Muscle of leg (tissue), 11 donors: ENCODE data around the gene FGF18. TPM values are rescaled to one million over a fixed set of nuclear protein-coding genes. Genes with fewer than 3 reads are reported as not detected.
"Not testable (repeated sequence)": the region's sequence is repeated elsewhere in the genome, so short reads cannot be mapped to it uniquely, and the experiment has no call there.

Experiments used
- DNase-seq: peaks from one replicate; pipeline ENCODE4 v3.0.0; 2013
- H3K27ac ChIP-seq: one replicate; pipeline ENCODE4 v1.5.1; 2013; ENCODE audit warnings: mild to moderate bottlenecking, low read length, control low read depth
- H3K27me3 ChIP-seq: one replicate; pipeline ENCODE4 v1.6.1; 2013; ENCODE audit warnings: low read length; ENCODE audit not compliant: control insufficient read depth, insufficient read depth
- H3K36me3 ChIP-seq: one replicate; pipeline ENCODE4 v1.6.1; 2013; ENCODE audit warnings: low read length; ENCODE audit not compliant: control insufficient read depth, insufficient read depth
- H3K4me1 ChIP-seq: one replicate; pipeline ENCODE4 v1.6.1; 2013; ENCODE audit warnings: low read length; ENCODE audit not compliant: control insufficient read depth, insufficient read depth
- H3K4me3 ChIP-seq: one replicate; pipeline ENCODE4 v1.5.1; 2013; ENCODE audit warnings: low read length, control low read depth
- H3K9me3 ChIP-seq: replicated peaks from 2 replicates; pipeline ENCODE4 v1.6.1; 2013; ENCODE audit warnings: low read depth, low read length; ENCODE audit not compliant: control insufficient read depth
- WGBS: methylation state at CpG from one replicate; pipeline ENCODE4 v1.1.5; 2013; ENCODE audit warnings: missing lambda C conversion rate; ENCODE audit not compliant: insufficient coverage; 5-methylcytosine and 5-hydroxymethylcytosine counted together
- polyA plus RNA-seq, 8 donors: library from polyadenylated mRNA; unstranded; fragments of 120-200 nt; gene quantifications; one replicate each; pipeline versions ENCODE4 v1.2.1 to v1.2.3, GENCODE V29; 2013; ENCODE audit warnings: inconsistent platforms in 1 of 8, low replicate concordance in 1 of 8; ENCODE audit not compliant: insufficient read length in 8 of 8, insufficient read depth in 1 of 8
- total RNA-seq: library from RNA; stranded (reverse); fragments of 120-200 nt; gene quantifications from one replicate; pipeline ENCODE4 v1.2.4, GENCODE V29; 2013

Gene FGF18
- total and polyA plus RNA-seq, 9 donors, result 12.6 to 27.8 (median 20.9) TPM

- no peak for DNase-seq
- no CpG with 5 or more reads among the region's 5 CpGs for WGBS
- no peaks in the 10 kb centered on the region for H3K27me3 ChIP-seq
- H3K4me3 ChIP-seq, result no peak overlapping the region
- H3K9me3 ChIP-seq, result no peaks in the 10 kb centered on the region
- no peaks in the 10 kb centered on the region for H3K4me1 ChIP-seq
- H3K27ac ChIP-seq, result no peak overlapping the region
- peaks cover 37% of the 10 kb centered on the region for H3K36me3 ChIP-seq
Measured at GRCh38 chr5:171412186-171412585, 7.3 kb upstream of the FGF18 start.

- H3K27ac ChIP-seq, result no peak overlapping the region
- WGBS, result 100% methylated on average over 1 of the region's 3 CpGs
- no peak for DNase-seq
- no peak overlapping the region for H3K4me3 ChIP-seq
- peaks cover 2% of the 10 kb centered on the region for H3K4me1 ChIP-seq
- no peaks in the 10 kb centered on the region for H3K27me3 ChIP-seq
- H3K9me3 ChIP-seq, result no peaks in the 10 kb centered on the region
- H3K36me3 ChIP-seq, result peaks cover 32% of the 10 kb centered on the region
Measured at GRCh38 chr5:171413153-171413910, 6.1 kb upstream of the FGF18 start.

DNA sequence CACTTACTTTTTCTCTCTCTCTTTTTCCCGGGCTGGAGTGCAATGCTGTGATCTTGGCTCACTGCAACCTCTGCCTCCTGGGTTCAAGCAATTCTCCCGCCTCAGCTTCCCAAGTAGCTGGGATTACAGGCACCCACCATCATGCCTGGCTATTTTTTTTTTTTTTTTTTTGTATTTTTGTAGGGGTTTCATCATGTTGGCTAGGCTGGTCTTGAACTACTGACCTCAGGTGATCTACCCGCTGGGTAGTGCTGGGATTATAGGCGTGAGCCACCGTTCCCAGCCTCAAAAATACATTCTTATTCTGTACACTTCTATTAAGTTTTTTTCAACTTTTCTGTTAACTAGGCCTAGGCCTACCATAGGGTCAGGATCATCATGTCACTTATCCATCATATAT, 5.5 kb upstream of the FGF18 start:
- not testable (repeated sequence) for H3K4me1 ChIP-seq, DNase-seq, H3K27ac ChIP-seq, H3K27me3 ChIP-seq, H3K4me3 ChIP-seq, H3K9me3 ChIP-seq
- WGBS, result 88% methylated on average over 4 of the region's 5 CpGs
- H3K36me3 ChIP-seq, result peaks cover 30% of the 10 kb centered on the region

GRCh38 chr5:171415115-171415730, 4.2 kb upstream of the FGF18 start:
- no peak overlapping the region for H3K4me3 ChIP-seq
- H3K4me1 ChIP-seq, result peaks cover 11% of the 10 kb centered on the region
- no peaks in the 10 kb centered on the region for H3K9me3 ChIP-seq
- no peak overlapping the region for H3K27ac ChIP-seq
- peaks cover 20% of the 10 kb centered on the region for H3K36me3 ChIP-seq
- WGBS, result 20% methylated on average over 1 of the region's 9 CpGs
- H3K27me3 ChIP-seq, result peaks cover 8% of the 10 kb centered on the region
- DNase-seq, result peak; percentile 90

- Histone ChIP-seq H3K27me3 (peaks cover 18% of the 10 kb centered on the region), H3K27ac (no peak overlapping the region), H3K4me3 (no peak overlapping the region), H3K4me1 (peaks cover 21% of the 10 kb centered on the region), H3K36me3 (peaks cover 15% of the 10 kb centered on the region), H3K9me3 (no peaks in the 10 kb centered on the region)
- no peak for DNase-seq
- 50% methylated on average over 1 of the region's 11 CpGs for WGBS
Measured at GRCh38 chr5:171416160-171417049, 3.0 kb upstream of the FGF18 start.

DNA sequence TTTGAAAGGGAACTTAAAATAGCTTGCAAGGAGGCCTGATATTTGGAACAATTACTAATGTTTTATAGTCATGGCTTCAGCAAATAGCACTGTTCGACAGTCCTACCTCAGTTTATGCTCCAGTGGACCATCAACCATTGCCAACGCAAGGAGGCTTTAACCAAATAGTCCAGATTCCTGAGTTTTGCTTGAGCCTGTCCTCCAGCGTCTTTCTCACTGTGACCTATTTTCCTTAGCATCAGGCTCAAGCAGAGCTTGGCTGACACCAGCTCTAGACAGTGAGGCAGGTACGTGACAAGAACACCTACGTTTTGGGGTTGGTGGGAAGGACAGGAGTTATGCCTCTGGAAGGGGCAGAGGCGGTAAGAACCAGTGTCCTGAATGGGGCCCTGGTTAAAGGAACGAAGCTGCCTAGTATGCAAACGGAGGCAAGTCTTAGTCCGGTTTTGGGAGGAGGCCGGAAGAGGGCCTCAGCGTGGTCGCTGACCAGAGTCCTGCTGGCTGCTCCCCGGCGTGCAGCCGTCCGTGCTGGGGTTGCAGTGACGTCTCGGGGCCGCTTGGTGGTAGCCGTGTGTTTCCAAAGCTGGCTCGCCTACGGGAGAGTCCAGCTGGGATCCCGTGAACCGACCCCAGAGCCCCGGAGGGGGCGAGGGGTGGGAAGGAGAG, 998 bp upstream of the FGF18 start:
- WGBS, result 5% methylated on average over 23 of the region's 26 CpGs
- Histone ChIP-seq H3K4me3 (peak overlapping the region; percentile 59), H3K27me3 (peaks cover 26% of the 10 kb centered on the region), H3K27ac (peak overlapping the region; percentile 84), H3K4me1 (peaks cover 34% of the 10 kb centered on the region), H3K36me3 (peaks cover 3% of the 10 kb centered on the region), H3K9me3 (no peaks in the 10 kb centered on the region)
- DNase-seq, result peak; percentile 95

DNA sequence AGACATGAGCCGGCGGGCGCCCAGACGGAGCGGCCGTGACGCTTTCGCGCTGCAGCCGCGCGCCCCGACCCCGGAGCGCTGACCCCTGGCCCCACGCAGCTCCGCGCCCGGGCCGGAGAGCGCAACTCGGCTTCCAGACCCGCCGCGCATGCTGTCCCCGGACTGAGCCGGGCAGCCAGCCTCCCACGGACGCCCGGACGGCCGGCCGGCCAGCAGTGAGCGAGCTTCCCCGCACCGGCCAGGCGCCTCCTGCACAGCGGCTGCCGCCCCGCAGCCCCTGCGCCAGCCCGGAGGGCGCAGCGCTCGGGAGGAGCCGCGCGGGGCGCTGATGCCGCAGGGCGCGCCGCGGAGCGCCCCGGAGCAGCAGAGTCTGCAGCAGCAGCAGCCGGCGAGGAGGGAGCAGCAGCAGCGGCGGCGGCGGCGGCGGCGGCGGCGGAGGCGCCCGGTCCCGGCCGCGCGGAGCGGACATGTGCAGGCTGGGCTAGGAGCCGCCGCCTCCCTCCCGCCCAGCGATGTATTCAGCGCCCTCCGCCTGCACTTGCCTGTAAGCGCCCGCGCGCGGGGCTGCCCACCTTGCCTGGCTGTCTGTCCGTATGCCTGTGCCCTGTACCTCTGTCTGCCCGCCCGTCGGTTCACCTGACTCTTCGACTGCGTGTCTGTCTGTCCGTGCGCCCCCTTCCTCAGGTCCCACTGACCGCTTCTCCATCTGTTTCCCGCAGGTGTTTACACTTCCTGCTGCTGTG, 412 bp downstream of the FGF18 start:
- Histone ChIP-seq H3K27ac (no peak overlapping the region), H3K4me3 (peak overlapping the region; percentile 56), H3K9me3 (no peaks in the 10 kb centered on the region), H3K4me1 (peaks cover 34% of the 10 kb centered on the region), H3K36me3 (peaks cover 2% of the 10 kb centered on the region), H3K27me3 (peaks cover 26% of the 10 kb centered on the region)
- DNase-seq, result no peak
- WGBS, result under 1% methylated on average over 95 of the region's 95 CpGs

- peaks cover 34% of the 10 kb centered on the region for H3K4me1 ChIP-seq
- under 1% methylated on average over 50 of the region's 65 CpGs for WGBS
- no peaks in the 10 kb centered on the region for H3K9me3 ChIP-seq
- peaks cover 26% of the 10 kb centered on the region for H3K27me3 ChIP-seq
- DNase-seq, result peak; percentile 98
- H3K36me3 ChIP-seq, result peaks cover 2% of the 10 kb centered on the region
- peak overlapping the region; percentile 56 for H3K4me3 ChIP-seq
- no peak overlapping the region for H3K27ac ChIP-seq
Measured at GRCh38 chr5:171420431-171421241, 1.2 kb downstream of the FGF18 start.
